RWPE2 (cell line): ENCODE data around the gene TNS4.

Source experiments
- ATAC-seq: fragments of 200-7000 bp; cut with Tn5 transposase; 3 replicates; pipeline ENCODE4 v1.9.1; 2021; ENCODE audit warnings: low read depth
- DNase-seq: peaks from one replicate; pipeline ENCODE4 v3.0.0-alpha.2; 2020; ENCODE audit warnings: low spot score
- H3K27ac ChIP-seq: fragments of 450-650 bp; 2 replicates; pipeline ENCODE4 v1.5.1; 2017; ENCODE audit warnings: mild to moderate bottlenecking; ENCODE audit not compliant: poor library complexity, severe bottlenecking
- H3K27me3 ChIP-seq: fragments of 250-450 bp; sonication (Bioruptor Pico); 2 replicates; pipeline ENCODE4 v1.5.1; 2021; ENCODE audit warnings: mild to moderate bottlenecking, moderate library complexity; ENCODE audit not compliant: insufficient read depth, poor library complexity, severe bottlenecking
- H3K36me3 ChIP-seq: fragments of 250-450 bp; sonication (Bioruptor Pico); 2 replicates; pipeline ENCODE4 v1.5.1; 2020; ENCODE audit warnings: low read depth, mild to moderate bottlenecking, moderate library complexity
- H3K4me1 ChIP-seq: fragments of 250-450 bp; sonication (Bioruptor Pico); 2 replicates; pipeline ENCODE4 v1.5.1; 2021; ENCODE audit warnings: mild to moderate bottlenecking, moderate library complexity; ENCODE audit not compliant: insufficient read depth, poor library complexity, severe bottlenecking
- H3K4me3 ChIP-seq: fragments of 250-450 bp; sonication (Bioruptor Pico); 2 replicates; pipeline ENCODE4 v1.5.1; 2021; ENCODE audit warnings: mild to moderate bottlenecking, moderate library complexity; ENCODE audit not compliant: severe bottlenecking
- H3K9me3 ChIP-seq: fragments of 250-450 bp; sonication (Bioruptor Pico); 2 replicates; pipeline ENCODE4 v1.5.1; 2021; ENCODE audit warnings: mild to moderate bottlenecking, moderate library complexity; ENCODE audit not compliant: severe bottlenecking
- CTCF ChIP-seq: fragments of 450-650 bp; IDR thresholded peaks from one replicate; pipeline ENCODE4 v1.5.1; 2017; ENCODE audit warnings: mild to moderate bottlenecking, moderate library complexity; ENCODE audit not compliant: poor library complexity, severe bottlenecking

The TNS4 gene

GRCh38 chr17:40524243-40524965 lies 23.0 kb upstream of the TNS4 start:
- DNase-seq (peak; percentile 4), ATAC-seq (no peak)
- no peak for TF ChIP-seq CTCF
- Histone ChIP-seq H3K9me3 (peaks cover 5% of the 10 kb centered on the region), H3K4me3 (no peak overlapping the region), H3K36me3 (peaks cover 28% of the 10 kb centered on the region), H3K27ac (peak overlapping the region; percentile 100), H3K27me3 (no peaks in the 10 kb centered on the region), H3K4me1 (peaks cover 44% of the 10 kb centered on the region)

- H3K27ac ChIP-seq, result peak overlapping the region; percentile 100
- no peak overlapping the region for H3K4me3 ChIP-seq
- no peak for TF ChIP-seq CTCF
- DNase-seq (peak; percentile 17), ATAC-seq (no peak)
- no peaks in the 10 kb centered on the region for H3K27me3 ChIP-seq
- peaks cover 28% of the 10 kb centered on the region for H3K36me3 ChIP-seq
- H3K9me3 ChIP-seq, result peaks cover 5% of the 10 kb centered on the region
- peaks cover 56% of the 10 kb centered on the region for H3K4me1 ChIP-seq
Measured at GRCh38 chr17:40522961-40523310, 21.5 kb upstream of the TNS4 start.

DNA sequence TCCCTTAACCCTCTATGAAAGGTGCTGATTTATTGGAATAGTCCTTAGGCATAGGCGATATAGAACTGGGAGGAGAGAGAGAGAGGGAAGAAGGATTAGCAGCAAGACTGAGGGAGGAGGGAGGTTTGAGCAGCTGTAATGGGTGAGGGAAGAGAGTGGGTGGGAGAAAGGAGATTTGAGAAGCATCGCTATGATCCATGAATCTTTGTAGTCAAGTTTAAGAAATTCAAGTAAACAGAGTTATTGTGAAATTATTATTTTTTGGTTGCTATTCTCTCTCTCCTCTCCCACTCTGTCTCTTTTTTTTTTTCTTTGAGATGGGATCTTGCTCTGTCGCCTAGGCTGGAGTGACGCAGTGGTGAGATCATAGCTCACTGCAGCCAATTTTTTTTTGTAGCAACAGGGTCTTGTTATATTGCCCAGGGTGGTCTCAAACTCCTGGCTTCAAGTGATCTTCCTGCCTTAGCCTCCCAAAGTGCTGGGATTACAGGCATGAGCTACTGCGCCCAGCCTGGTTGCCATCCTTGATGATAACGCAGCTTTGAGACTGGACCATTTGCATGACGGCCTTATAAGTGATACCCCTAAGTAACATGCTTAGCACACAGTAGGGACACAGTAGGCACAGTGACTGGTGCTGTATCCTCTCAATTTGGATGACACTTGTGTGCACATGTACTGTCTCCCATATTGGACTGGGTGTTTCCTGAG lies 21.0 kb upstream of the TNS4 start:
- ATAC-seq, result no peak
- peaks cover 61% of the 10 kb centered on the region for H3K4me1 ChIP-seq
- TF ChIP-seq CTCF, result no peak
- no peaks in the 10 kb centered on the region for H3K27me3 ChIP-seq
- no peak overlapping the region for H3K4me3 ChIP-seq
- H3K36me3 ChIP-seq, result peaks cover 28% of the 10 kb centered on the region
- H3K9me3 ChIP-seq, result peaks cover 5% of the 10 kb centered on the region
- peak; percentile 3 for DNase-seq
- peak overlapping the region; percentile 100 for H3K27ac ChIP-seq

DNA sequence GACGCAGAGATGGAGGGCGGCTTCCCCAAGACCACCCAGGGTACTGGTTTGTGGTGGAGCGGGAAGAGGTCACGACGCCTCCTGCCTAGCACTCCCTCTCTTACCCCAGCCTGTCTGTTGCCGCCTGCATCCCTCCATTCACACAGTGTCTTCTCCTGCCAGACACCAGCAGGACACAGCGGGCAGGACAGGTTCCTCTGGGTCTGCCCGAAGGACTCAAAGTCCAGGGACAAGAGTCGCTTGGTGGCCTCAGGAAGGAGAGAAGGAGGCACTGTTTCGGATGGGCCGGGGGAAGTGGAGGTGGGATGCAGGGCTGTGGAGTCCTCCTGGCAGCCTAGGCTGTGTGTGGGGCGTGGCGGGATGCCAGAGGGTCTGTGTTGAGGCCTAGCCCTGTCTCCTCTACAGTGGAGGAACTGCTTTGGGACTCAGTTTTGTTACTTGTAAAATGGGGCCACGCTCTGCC lies 19.6 kb upstream of the TNS4 start:
- ATAC-seq, result no peak
- Histone ChIP-seq H3K27ac (peak overlapping the region; percentile 100), H3K4me1 (peaks cover 75% of the 10 kb centered on the region), H3K36me3 (peaks cover 28% of the 10 kb centered on the region), H3K9me3 (peaks cover 5% of the 10 kb centered on the region), H3K27me3 (no peaks in the 10 kb centered on the region), H3K4me3 (no peak overlapping the region)
- DNase-seq, result peak; percentile 37
- no peak for TF ChIP-seq CTCF
